NCI-H82 treated with DMSO at 0.1 percent for 48 hours (cell line): Measurements from ENCODE around the gene SSTR3.

Experiments
- DNase-seq: peaks from one replicate; lab custom pipeline; 2025; ENCODE audit not compliant: unreplicated experiment; lab: John Stamatoyannopoulos, UW

SSTR3 gene

DNA sequence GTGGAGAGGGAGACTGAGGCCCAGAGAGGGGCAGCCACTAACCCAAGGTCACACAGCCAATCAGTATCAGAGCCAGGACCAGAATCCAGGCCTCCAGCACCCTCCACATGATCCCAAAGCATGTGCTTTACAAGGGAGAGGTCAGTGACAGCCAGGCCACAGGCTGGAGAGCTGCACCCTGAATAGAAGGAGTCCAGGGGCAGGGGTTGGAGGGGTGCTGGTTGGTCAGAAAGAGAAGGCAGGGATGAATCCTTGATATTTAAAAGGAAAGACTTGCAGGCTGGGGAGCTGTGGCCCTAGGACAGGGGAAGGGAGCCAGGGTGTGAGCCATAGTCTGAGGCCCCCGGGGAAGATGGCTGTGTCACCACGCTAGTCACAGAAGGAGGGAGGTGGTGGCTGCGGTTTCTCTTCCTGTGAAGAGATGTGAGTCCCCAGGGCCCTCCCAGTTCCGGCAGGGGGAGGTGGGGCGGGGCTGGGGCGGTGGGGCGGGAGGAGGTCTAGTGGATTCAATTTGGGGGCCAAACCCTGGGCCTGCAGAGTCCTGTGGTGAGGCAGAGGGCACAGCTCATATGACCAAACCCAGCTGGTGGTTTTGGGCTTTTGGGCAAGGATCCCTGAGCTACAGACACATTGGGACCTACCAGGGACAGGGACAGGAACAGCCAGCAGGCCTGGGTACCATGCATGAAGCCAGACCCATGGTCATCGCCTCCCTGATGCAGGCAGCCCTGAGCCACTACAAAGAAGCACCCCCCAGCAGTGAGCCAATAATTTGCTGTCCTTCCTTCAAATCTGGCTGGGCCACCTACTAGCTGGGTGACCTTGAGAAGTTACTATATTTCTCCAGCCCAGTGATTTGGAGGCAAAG, 17.8 kb upstream of the SSTR3 start:
- DNase-seq = no peak

- no peak for DNase-seq
Measured at GRCh38 chr22:37229012-37229804, 16.9 kb upstream of the SSTR3 start.

DNA sequence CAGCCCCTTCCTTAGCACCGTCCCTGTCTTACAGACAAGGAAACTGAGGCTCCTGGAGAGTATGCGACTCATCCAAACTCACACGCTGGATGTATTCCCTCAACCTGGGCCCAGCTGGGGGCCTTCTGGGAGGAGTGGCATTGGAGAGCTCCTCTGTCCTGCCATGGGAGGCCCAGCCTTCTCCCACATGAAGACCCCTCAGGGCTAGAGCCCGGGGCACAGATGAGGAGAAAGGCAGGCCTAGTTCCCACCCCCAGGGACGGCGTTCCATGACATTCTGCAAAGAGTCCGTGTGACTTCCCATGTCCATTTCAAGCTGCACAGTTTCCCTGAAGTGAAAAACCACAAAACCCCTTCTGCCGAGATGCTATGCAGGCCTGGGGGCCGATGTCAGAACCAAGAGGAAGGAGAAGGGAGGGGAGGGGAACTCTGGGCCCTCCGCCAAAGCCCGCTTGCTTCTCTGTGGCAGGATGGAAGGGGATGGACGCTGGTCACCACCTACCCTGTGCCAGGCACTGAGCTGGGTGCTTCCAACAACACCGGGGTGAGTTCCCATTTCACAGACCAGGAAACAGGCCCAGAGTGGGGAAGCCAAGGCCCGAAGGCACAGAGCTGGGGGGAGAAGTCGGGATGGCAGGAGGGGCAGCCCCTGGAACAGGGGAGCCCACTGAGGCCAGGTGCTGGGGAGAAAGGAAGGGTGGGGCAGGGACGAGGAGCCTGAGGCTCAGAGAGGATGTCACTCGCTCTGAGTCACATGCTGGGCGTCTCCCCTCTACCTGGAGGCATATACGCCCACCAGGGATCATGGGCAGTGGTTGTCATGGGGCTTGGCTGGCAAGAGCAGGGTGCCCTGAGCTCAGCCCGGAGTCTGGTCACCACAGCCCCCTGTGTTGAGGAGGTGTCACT, 16.1 kb upstream of the SSTR3 start:
- DNase-seq = no peak

DNA sequence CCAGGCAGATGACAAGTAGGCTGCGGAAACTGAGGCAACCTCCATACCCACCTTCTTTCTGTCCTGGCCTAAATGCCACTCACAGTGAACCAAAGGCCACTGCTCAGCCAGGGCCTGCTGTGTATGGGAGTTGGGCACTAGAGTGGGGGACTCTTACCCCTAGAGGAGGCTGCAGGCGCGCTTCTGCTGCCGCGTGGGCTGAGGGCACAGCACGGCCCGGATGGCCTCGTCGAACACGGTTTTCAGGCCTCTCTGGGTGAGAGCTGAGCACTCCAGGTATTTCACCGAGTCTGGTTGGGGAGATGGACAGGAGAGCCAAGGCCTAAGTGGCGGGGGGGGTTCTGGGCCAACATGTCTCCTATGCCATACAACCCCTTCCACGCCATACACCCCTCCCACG, 14.2 kb upstream of the SSTR3 start:
- no peak for DNase-seq

DNA sequence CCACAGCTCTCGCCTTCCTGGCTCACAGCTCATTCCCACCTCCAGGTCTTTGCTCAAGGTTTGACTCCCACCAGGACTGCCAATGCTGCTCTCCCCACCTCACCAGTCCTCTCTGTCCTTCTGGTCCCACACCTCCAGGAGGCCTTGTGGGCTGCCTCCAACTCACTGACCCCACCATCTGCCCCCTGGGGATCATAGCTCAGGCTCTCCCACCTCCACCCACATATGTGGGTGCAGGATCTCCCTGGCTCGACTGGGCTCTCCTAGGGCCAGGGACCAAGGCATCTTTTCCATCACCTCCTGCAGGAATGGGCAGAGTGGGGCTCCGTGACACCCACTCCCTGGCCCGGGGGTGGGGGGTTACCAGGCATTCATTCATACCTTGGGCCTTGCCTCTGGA, 13.8 kb upstream of the SSTR3 start:
- DNase-seq = no peak

DNA sequence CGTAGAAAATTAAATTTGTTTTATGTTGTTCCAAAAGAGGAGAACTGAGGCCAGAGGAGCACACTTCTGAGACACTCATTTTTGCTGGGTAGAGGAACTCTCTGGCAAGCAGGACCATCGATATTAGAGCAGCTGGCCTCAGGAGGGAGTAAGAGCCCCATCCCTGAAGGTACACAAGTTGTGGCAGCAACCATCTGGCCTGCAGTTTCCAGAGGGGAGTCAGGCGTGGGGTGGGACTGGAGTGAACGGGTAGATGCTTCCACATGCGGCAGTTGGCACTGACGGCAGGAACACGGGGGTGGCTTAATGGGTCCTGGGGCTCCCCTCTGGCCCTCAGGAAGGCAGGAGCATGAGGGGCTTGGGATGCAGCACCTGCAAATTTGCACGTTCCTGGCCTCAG, 13.2 kb upstream of the SSTR3 start:
- no peak for DNase-seq

GRCh38 chr22:37224757-37225420, 12.6 kb upstream of the SSTR3 start:
- DNase-seq = no peak

- no peak for DNase-seq
Measured at GRCh38 chr22:37223965-37224551, 11.8 kb upstream of the SSTR3 start.

DNA sequence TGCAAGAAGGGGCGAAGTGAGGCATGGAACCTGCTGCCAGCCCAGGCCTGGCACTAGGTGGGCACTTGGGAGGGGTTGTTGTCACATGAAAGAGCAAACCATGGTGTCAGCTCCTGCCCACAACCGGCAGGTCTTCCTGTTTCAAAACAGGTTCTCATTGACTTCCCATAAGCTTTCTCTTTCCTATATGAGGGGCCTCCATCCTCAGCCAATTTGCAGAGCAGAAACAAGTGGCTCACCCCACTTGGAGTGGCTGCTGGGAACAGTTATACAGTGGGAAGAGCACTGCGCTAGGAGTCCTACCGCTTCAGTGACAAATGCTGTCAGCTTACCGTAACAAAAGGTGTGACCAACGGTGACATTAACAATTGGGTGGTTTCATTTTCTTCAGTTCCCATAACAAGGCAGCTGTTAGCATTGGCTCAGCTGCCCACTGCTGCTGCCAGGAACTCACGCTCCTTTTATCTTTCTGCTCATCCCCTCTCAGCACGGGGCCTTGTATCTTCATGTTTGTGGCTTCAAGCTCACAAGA, 10.2 kb upstream of the SSTR3 start:
- no peak for DNase-seq

GRCh38 chr22:37221424-37222333, 9.4 kb upstream of the SSTR3 start:
- DNase-seq = no peak

DNA sequence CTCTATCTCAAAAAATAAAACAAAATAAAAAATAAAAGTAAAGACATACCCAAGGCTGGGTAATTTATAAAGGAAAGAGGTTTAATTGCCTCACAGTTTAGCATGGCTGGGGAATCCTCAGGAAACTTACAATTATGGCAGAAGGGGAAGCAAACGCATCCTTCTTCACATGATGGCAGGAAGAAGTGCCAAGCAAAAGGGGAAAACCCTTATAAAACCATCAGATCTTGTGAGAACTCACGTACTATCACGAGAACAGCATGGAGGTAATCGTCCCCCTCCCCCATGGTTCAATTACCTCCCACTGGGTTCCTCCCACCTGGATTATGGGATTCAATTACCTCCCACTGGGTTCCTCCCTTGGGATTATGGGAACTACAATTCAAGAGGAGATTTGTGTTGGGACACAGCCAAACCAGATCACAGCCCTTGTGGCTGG, 8.3 kb upstream of the SSTR3 start:
- no peak for DNase-seq

GRCh38 chr22:37219533-37219932, 7.3 kb upstream of the SSTR3 start:
- DNase-seq = no peak

DNA sequence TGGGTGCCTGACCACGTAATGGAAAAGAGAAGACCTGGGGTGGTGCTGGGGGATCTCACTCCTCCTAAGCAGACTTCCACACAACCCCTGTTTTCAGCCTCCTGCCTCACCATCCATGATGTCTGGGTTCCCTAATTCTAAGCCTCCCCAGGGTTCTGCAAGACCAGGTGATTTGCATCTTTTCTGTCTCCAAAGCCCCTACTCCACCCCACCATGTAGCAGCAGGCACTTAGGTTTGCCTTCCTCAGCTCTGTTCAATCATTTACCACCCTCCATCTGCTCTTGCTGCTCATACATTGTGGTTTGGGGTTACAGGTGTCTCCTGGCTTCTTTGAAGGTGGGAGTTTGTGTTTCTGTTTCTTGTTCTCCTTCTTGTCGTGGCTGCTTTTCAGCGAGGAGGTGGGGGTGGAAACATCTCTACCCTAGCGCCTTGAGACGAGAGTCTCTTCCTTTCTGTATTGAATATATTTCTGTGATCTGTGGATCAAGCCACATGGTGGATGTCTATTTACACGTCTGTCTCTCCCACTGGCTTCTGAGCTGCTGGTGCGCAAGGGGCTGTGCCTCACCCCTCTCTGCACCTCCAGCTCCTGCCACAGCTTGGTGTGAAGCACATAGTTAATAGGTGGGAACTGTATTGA, 6.6 kb upstream of the SSTR3 start:
- no peak for DNase-seq

DNA sequence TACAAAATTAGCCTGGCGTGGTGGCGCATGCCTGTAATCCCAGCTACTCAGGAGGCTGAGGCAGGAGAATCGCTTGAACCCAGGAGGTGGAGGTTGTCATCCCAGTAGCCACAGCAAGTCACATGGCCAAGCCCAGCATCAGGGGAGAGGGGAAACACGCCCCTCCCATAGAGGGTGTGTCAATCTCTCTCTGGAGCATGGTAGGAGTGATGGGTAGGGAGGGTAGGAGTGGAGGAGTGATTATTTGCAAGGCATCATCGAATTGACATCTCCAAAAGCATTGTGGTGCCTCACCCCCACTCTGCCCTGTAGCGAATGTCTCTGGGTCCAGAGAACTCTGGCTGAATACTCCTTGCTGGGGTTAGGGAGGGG, 6.1 kb upstream of the SSTR3 start:
- no peak for DNase-seq

- DNase-seq = no peak
Measured at GRCh38 chr22:37215890-37216289, 3.6 kb upstream of the SSTR3 start.

- no peak for DNase-seq
Measured at GRCh38 chr22:37214731-37215030, 2.4 kb upstream of the SSTR3 start.

- no peak for DNase-seq
Measured at GRCh38 chr22:37213941-37214730, 1.9 kb upstream of the SSTR3 start.
